ENCODE results near the gene TTC4. TPM values are rescaled to one million over a fixed set of nuclear protein-coding genes. Genes with fewer than 3 reads are reported as not detected.

Gene TTC4
- total RNA-seq, 1 experiment from 2014 or later: 26.3 TPM

GRCh38 chr1:54710841-54711240 lies 4.8 kb upstream of the TTC4 start:
- Histone ChIP-seq H3K4me3 (replicated peaks in 1 of 2; ENCODE audit: low read depth in 1 of 2, low read length in 2 of 2) (no peak overlapping the region), H3K36me3 (ENCODE audit: control insufficient read depth in 1 of 2, insufficient read depth in 2 of 2, low read length in 2 of 2) (no peaks in the 10 kb centered on the region), H3K27ac (ENCODE audit: low read depth, low read length) (no peak overlapping the region), H3K9me3 (ENCODE audit: control insufficient read depth in 1 of 2, insufficient read depth in 1 of 2, low read depth in 1 of 2, low read length in 2 of 2) (no peaks in the 10 kb centered on the region), H3K9ac (ENCODE audit: low read length) (no peak overlapping the region), H2AFZ (ENCODE audit: low read depth, low read length, poor library complexity, severe bottlenecking) (no peak overlapping the region), H3K4me2 (ENCODE audit: low read length) (no peak overlapping the region), H3K4me1 (ENCODE audit: control insufficient read depth in 1 of 2, insufficient read depth in 2 of 2, low read length in 2 of 2) (peaks cover 3 to 5% of the 10 kb centered on the region in 2 experiments; a peak in 3 of 4 replicates), H3K27me3 (ENCODE audit: insufficient read depth, low read length) (peaks cover 26% of the 10 kb centered on the region), H3K9me2 (ENCODE audit: insufficient read depth) (no peaks in the 10 kb centered on the region), H4K20me1 (ENCODE audit: insufficient read depth) (no peaks in the 10 kb centered on the region), H3K79me2 (ENCODE audit: insufficient read depth, low read length) (peaks cover 1% of the 10 kb centered on the region)
- no TSS peak for BruUV-seq (replicated peaks)
- ATAC-seq: no peak
- TF ChIP-seq SP1 (IDR thresholded peaks at IDR 0.05; ENCODE audit: low read depth): no peak
- TF ChIP-seq JUND (IDR thresholded peaks at IDR 0.05): no peak
- no peak for TF ChIP-seq EZH2phosphoT487 (IDR thresholded peaks at IDR 0.05; ENCODE audit: borderline replicate concordance)
- no peak for TF ChIP-seq ZFX (IDR thresholded peaks at IDR 0.05)
- no peak for TF ChIP-seq TCF7L2 (IDR thresholded peaks at IDR 0.05; ENCODE audit: borderline replicate concordance, extremely low read depth, insufficient read depth, insufficient read length)
- TF ChIP-seq ELF1 (IDR thresholded peaks at IDR 0.05; ENCODE audit: borderline replicate concordance, low read depth): no peak
- TF ChIP-seq POLR2AphosphoS5 (IDR thresholded peaks at IDR 0.05; ENCODE audit: low read depth, low read length): no peak
- TF ChIP-seq FOSL1 (IDR thresholded peaks at IDR 0.05; ENCODE audit: low read depth): no peak
- TF ChIP-seq RAD21 (IDR thresholded peaks at IDR 0.05; ENCODE audit: low read depth): no peak
- no peak for TF ChIP-seq POLR2A (IDR thresholded peaks at IDR 0.05; ENCODE audit: borderline replicate concordance, extremely low read depth, insufficient read depth, insufficient read length)
- TF ChIP-seq, protein P1, sequence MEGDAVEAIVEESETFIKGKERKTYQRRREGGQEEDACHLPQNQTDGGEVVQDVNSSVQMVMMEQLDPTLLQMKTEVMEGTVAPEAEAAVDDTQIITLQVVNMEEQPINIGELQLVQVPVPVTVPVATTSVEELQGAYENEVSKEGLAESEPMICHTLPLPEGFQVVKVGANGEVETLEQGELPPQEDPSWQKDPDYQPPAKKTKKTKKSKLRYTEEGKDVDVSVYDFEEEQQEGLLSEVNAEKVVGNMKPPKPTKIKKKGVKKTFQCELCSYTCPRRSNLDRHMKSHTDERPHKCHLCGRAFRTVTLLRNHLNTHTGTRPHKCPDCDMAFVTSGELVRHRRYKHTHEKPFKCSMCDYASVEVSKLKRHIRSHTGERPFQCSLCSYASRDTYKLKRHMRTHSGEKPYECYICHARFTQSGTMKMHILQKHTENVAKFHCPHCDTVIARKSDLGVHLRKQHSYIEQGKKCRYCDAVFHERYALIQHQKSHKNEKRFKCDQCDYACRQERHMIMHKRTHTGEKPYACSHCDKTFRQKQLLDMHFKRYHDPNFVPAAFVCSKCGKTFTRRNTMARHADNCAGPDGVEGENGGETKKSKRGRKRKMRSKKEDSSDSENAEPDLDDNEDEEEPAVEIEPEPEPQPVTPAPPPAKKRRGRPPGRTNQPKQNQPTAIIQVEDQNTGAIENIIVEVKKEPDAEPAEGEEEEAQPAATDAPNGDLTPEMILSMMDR (IDR thresholded peaks at IDR 0.05 in 2 of 3, conservative IDR thresholded peaks at IDR 0.05 in 1 of 3; ENCODE audit: borderline replicate concordance in 1 of 3, insufficient read depth in 1 of 3, low read depth in 2 of 3, low read length in 2 of 3): no peak
- TF ChIP-seq ZNF274 (IDR thresholded peaks at IDR 0.05; ENCODE audit: low read depth, low read length): no peak
- no peak for TF ChIP-seq ZBTB33 (IDR thresholded peaks at IDR 0.05; ENCODE audit: extremely low read depth, insufficient replicate concordance, low read length)
- no peak for TF ChIP-seq REST (IDR thresholded peaks at IDR 0.05; ENCODE audit: low read depth)
- TF ChIP-seq SRF (IDR thresholded peaks at IDR 0.05; ENCODE audit: low read depth): no peak
- no peak for TF ChIP-seq CEBPB (IDR thresholded peaks at IDR 0.05; ENCODE audit: low read depth)
- no peak for TF ChIP-seq SIN3A (IDR thresholded peaks at IDR 0.05; ENCODE audit: low read depth)
- no peak for TF ChIP-seq ATF3 (IDR thresholded peaks at IDR 0.05)
- TF ChIP-seq YY1 (IDR thresholded peaks at IDR 0.05; ENCODE audit: extremely low read depth, insufficient replicate concordance, low read depth, low read length): no peak
- CTCF ChIA-PET: no interaction called here
- intact Hi-C loops (cut with micrococcal nuclease): no loop called here
- POLR2A ChIA-PET: no interaction called here
- RAD21 ChIA-PET (ENCODE audit: low non-redundant PET in 1 of 2, low total read pairs in 2 of 2, uncharacterized antibody in 2 of 2, unreplicated experiment in 2 of 2): no interaction called here
- no peak for DNase-seq (ENCODE audit: low read depth, low spot score)

Measured in HCT116 (cell line).